SK-N-MC (cell line): Measurements from ENCODE around the gene ZNF304.
A peak's percentile ranks its signal among the peaks of the same experiment; 100 is the strongest.
"Not testable (repeated sequence)": the region's sequence is repeated elsewhere in the genome, so short reads cannot be mapped to it uniquely, and the experiment has no call there.

ENCODE experiments used
- DNase-seq: peaks from one replicate; pipeline ENCODE4 v3.0.0-alpha.2; 2011; ENCODE audit warnings: low read depth, low spot score
- H3K27ac ChIP-seq: fragments of 200-600 bp; sonication (generic); 2 replicates; pipeline ENCODE4 v1.5.1; 2016; ENCODE audit warnings: mixed run types
- H3K36me3 ChIP-seq: fragments of 200-600 bp; sonication (generic); 2 replicates; pipeline ENCODE4 v1.6.1; 2017; ENCODE audit warnings: antibody characterized with exemption, low read length, mixed read lengths; ENCODE audit not compliant: insufficient read depth
- H3K4me3 ChIP-seq: fragments of 200-600 bp; sonication (generic); 2 replicates; pipeline ENCODE4 v1.5.1; 2016
- H3K9ac ChIP-seq: fragments of 200-600 bp; sonication (generic); 2 replicates; pipeline ENCODE4 v1.8.0; 2017; ENCODE audit warnings: mixed run types, mixed read lengths; ENCODE audit not compliant: insufficient read length
- H3K9me3 ChIP-seq: fragments of 200-600 bp; sonication (generic); 2 replicates; pipeline ENCODE4 v1.6.1; 2017; ENCODE audit warnings: low read depth, mild to moderate bottlenecking, antibody characterized with exemption, low read length, moderate library complexity, mixed read lengths
- EZH2 ChIP-seq: fragments of 200-600 bp; sonication (generic); IDR thresholded peaks from one replicate; pipeline ENCODE4 v1.6.1; 2017; ENCODE audit warnings: antibody characterized with exemption
- FOXP2 ChIP-seq: optimal IDR thresholded peaks from 2 replicates; pipeline ENCODE3; 2011; ENCODE audit warnings: mild to moderate bottlenecking, moderate library complexity; ENCODE audit not compliant: insufficient read depth; ENCODE audit errors: extremely low read length, control extremely low read depth
- POLR2AphosphoS5 ChIP-seq: IDR thresholded peaks from 2 replicates; pipeline ENCODE4 v1.6.1; 2012; ENCODE audit warnings: mild to moderate bottlenecking, low read depth, low read length, borderline replicate concordance

Gene ZNF304

DNA sequence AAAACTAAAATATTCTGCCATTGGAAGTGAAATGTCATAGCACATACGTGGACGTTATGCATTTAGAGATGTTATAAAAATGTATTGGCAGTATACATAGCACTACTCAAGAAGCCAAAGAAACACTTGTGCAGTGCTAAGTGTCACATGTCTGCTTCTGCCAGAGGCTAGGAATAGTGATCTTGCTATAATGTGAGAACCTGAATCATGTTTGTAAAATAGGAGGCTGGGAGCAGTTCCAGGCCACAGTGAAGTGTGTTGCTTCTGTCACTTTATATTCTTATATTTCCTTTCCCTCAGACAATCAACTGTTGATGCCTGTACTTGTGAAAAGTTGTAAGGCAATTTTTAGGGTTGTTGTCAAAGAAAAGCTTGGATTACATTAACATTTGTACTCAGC lies 15.7 kb downstream of the ZNF304 start:
- DNase-seq, result no peak
- no peak overlapping the region for H3K4me3 ChIP-seq
- H3K27ac ChIP-seq, result no peak overlapping the region
- H3K9me3 ChIP-seq, result peaks cover 3% of the 10 kb centered on the region; the same call in 1 of the 2 replicates
- TF ChIP-seq EZH2 (no peak), FOXP2 (no peak), POLR2AphosphoS5 (no peak)
- H3K36me3 ChIP-seq, result peaks cover 8% of the 10 kb centered on the region; the same call in 1 of the 2 replicates
- no peak overlapping the region for H3K9ac ChIP-seq

DNA sequence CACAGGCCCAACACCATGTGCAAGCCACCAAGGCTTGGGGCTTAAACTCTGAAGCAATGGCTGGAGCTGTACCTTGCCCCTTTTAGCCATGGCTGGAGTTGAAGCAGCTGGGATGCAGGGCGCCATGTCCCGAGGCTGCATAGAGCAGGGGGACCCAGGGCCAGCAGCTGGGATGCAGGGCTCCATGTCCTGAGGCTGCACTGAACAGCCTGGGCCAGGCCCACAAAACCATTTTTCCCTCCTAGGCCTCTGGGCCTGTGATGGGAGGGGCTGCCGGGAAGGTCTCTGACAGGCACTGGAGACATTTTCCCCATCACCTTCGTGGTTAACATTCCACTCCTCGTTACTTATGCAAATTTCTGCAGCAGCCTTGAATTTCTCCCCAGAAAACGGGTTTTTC lies 23.1 kb downstream of the ZNF304 start:
- no peak overlapping the region for H3K4me3 ChIP-seq
- peaks cover 9% of the 10 kb centered on the region; the same call in 1 of the 2 replicates for H3K9me3 ChIP-seq
- peaks cover 44% of the 10 kb centered on the region for H3K36me3 ChIP-seq

DNA sequence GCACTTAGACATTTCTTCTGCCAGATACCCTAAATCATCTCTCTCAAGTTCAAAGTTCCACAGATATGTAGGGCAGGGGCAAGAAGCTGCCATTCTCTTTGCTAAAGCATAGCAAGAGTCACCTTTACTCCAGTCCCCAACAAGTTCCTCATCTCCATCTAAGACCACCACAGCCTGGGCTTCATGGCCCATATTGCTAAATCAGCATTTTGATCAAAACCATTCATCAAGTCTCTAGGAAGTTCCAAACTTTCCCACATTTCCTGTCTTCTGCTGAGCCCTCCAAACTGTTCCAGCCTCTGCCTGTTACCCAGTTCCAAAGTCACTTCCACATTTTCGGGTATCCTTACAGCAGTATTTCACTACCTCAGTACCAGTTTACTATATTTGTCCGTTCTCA lies 23.6 kb downstream of the ZNF304 start:
- not testable (repeated sequence) for H3K9ac ChIP-seq, H3K4me3 ChIP-seq
- H3K36me3 ChIP-seq, result peaks cover 44% of the 10 kb centered on the region

More for the DNA sequence above, 23.1 kb downstream of the ZNF304 start:
- no peak for DNase-seq
- no peak overlapping the region for H3K27ac ChIP-seq
- TF ChIP-seq EZH2 (no peak), POLR2AphosphoS5 (no peak), FOXP2 (no peak)
- no peak overlapping the region for H3K9ac ChIP-seq

DNA sequence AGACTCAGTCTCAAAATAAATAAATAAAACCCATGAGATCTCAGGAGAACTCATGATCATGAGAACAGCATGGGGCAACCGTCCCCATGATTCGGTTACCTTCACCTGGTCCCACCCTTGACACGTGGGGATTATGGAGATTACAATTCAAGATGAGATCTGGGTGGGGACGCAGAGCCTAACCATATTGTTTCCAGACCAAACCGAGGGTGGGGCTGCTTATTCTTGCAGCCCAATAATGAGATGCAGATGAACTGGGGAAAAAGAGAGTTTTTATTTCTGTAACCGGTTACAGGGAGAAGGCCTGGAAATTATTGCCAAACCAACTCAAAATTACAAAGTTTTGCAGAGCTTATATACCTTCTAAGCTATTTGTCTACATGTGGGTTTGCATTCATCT lies 25.1 kb downstream of the ZNF304 start:
- Histone ChIP-seq H3K9me3 (peaks cover 9% of the 10 kb centered on the region; the same call in 1 of the 2 replicates), H3K36me3 (peaks cover 44% of the 10 kb centered on the region), H3K27ac (no peak overlapping the region), H3K4me3 (no peak overlapping the region), H3K9ac (no peak overlapping the region)
- TF ChIP-seq FOXP2 (no peak), POLR2AphosphoS5 (no peak), EZH2 (no peak)
- no peak for DNase-seq

More for the DNA sequence above, 23.6 kb downstream of the ZNF304 start:
- not testable (repeated sequence) for H3K27ac ChIP-seq, H3K9me3 ChIP-seq, DNase-seq

DNA sequence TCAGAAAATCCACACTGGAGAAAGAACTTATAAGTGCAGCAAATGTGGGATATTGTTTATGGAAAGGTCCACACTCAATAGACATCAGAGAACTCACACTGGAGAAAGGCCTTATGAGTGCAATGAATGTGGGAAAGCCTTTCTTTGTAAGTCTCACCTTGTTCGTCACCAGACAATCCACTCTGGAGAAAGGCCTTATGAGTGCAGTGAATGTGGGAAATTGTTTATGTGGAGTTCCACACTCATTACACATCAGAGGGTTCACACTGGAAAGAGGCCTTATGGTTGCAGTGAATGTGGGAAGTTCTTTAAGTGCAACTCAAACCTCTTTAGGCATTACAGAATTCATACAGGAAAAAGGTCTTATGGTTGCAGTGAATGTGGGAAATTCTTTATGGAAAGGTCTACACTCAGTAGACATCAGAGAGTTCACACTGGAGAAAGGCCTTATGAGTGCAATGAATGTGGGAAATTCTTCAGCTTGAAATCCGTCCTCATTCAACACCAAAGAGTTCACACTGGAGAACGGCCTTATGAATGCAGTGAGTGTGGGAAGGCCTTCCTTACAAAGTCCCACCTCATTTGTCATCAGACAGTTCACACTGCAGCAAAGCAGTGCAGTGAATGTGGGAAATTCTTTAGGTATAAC lies 26.6 kb downstream of the ZNF304 start:
- peaks cover 35% of the 10 kb centered on the region for H3K36me3 ChIP-seq
- no peak for DNase-seq
- TF ChIP-seq POLR2AphosphoS5 (no peak), EZH2 (no peak)
- no peak overlapping the region for H3K9ac ChIP-seq
- no peak overlapping the region for H3K27ac ChIP-seq
- H3K4me3 ChIP-seq, result no peak overlapping the region
- peaks cover 9% of the 10 kb centered on the region; the same call in 1 of the 2 replicates for H3K9me3 ChIP-seq

DNA sequence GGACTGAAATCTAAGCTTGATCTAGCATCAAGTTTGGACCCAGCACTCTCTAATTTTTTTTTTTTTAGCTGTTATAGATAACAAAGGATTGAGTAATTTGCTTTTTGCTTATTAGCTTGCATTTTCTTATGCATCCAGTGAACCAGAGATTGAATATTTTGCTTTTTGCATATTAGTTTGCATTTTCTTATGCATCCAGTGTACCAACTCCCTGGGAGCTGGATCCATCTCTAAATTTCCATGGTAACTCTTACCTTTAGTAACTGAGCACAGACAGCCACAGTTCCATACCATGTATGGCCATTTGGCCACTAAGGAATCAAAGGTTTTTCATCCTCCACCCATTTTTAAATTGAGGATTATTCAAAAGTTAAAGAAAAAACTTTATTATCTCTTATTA lies 29.9 kb downstream of the ZNF304 start:
- peaks cover 5% of the 10 kb centered on the region; the same call in 1 of the 2 replicates for H3K9me3 ChIP-seq
- no peak for DNase-seq
- TF ChIP-seq EZH2 (no peak), FOXP2 (no peak), POLR2AphosphoS5 (no peak)
- peaks cover 21% of the 10 kb centered on the region for H3K36me3 ChIP-seq
- no peak overlapping the region for H3K27ac ChIP-seq
- H3K4me3 ChIP-seq, result no peak overlapping the region
- no peak overlapping the region for H3K9ac ChIP-seq

- no peak for DNase-seq
- no peak for TF ChIP-seq FOXP2
- no peak for TF ChIP-seq EZH2
- TF ChIP-seq POLR2AphosphoS5, result no peak
- no peak overlapping the region for H3K27ac ChIP-seq
- H3K9ac ChIP-seq, result no peak overlapping the region
- peaks cover 8% of the 10 kb centered on the region for H3K36me3 ChIP-seq
- no peak overlapping the region for H3K4me3 ChIP-seq
- H3K9me3 ChIP-seq, result no peaks in the 10 kb centered on the region; the same call in 1 of the 2 replicates
These were observed 31.9 kb downstream of the ZNF304 start for GRCh38 chr19:57382806-57383488.

DNA sequence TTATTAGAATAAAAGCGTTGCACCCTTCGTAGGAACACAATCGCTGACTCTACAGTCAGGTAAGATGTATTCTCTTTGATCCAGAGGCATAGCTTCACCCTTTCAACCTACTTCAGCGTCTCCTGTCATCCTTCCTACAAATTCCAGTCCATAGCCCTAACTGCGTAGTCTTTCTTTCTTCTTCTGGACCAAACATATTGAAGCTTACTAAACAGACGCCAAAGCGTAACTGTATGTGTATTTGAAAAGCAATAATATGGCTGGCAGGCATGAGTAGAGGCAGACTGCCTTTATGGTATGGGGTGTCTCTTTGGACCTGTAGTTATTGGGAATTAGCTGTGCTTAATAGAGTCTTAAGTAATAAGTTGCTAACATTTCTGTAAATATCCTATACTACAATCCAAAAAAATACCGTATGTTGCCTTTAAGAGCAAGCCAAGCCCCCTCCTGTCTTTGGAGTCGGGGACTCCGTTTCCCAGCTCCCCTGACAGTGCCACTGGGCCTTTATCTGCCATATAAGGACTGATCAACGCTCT lies 38.2 kb downstream of the ZNF304 start:
- H3K27ac ChIP-seq, result peak overlapping the region; percentile 95
- peaks cover 22% of the 10 kb centered on the region for H3K9me3 ChIP-seq
- peak overlapping the region; percentile 76 for H3K9ac ChIP-seq
- DNase-seq, result no peak
- H3K4me3 ChIP-seq, result peak overlapping the region; percentile 96
- peaks cover 26% of the 10 kb centered on the region for H3K36me3 ChIP-seq
- TF ChIP-seq POLR2AphosphoS5, result no peak
- no peak for TF ChIP-seq EZH2
- no peak for TF ChIP-seq FOXP2

DNA sequence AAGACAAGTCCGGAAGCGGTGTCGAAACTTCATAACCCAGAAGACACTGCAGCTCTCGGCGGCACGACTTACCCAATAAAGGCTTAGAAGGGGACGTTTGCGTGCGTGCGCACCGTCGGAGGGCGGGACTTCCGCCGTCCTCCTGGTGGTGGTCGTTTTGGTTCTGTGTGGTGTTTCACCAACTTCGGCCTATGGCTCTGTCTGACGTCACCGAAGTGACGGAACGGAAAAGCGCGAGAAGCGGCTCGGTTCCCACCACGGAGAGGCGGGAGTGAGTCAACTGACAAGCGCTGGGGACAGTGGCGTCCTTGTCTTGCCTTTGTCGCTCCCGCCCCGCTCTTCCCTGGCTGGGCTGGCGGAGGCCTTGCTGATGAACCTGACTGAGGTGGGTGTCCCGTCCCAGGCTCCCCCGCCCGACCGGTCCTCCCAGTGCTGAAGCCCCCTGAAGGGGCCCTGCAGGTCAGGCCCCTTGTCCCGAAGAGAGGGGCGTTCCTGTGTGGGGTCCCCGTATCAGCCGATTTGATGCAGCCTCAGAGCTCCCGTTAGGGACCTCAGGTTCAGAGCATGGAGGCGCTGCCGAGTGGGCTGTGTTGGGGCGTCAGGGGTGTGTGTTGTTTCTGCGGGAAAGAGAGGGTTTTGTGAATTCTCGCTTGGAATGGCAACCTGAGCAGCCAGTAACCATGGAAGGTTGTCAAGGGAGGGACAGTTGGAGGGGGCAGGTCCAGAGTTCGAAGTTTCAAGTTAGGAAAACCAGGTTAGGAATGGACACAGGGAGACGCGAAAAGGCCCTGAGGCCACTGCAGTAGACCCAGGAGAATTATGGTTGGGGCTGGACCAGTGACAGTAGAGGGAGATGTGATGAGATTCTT lies 38.9 kb downstream of the ZNF304 start, which contains the start of gene ZNF548:
ZNF548 (plus strand) TSS at position 125 of the 869 bp plus-strand sequence; CDS start at position 371, 246 bp downstream.
- Histone ChIP-seq H3K4me3 (peak within 1 kb of the TSS; percentile 96), H3K9me3 (peaks cover 24% of the 10 kb centered on the region), H3K36me3 (peaks cover 30% of the 10 kb centered on the region), H3K27ac (peak within 1 kb of the TSS; percentile 95), H3K9ac (peak within 1 kb of the TSS; percentile 96)
- DNase-seq, result peak; percentile 96
- peak; percentile 71; the same call in 1 of the 2 replicates for TF ChIP-seq POLR2AphosphoS5
- peak; percentile 78 for TF ChIP-seq FOXP2
- TF ChIP-seq EZH2, result no peak
